Measurements from ENCODE around the gene TBC1D32. TPM values are rescaled to one million over a fixed set of nuclear protein-coding genes. Genes with fewer than 3 reads are reported as not detected.
A peak's percentile ranks its signal among the peaks of the same experiment; 100 is the strongest.

TBC1D32 gene
- total RNA-seq, 1 experiment from 2014 or later: 10.2 TPM

DNA sequence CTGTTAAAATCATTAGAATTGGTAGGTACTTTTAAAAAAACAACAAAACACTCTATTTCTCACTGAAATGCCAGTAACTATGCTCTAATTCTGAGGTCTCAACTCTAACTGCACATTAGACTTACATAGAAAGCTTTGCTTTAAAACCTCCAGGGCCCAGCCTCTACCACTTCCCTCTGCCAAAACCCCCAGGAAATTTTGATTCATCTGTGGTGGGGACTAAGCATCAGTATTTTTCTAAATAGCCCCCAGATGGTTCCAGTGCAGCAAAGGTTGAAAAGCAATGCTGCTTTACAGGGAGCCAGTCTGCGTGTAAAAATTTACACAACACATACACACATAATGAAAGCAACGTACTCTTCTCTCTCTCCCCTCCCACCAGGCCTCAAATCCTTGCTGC, 3.8 kb downstream of the TBC1D32 start:
- no peak overlapping the region for H3K27ac Mint-ChIP-seq (ENCODE audit: low read depth, unreplicated experiment)
- TF ChIP-seq, protein P1, sequence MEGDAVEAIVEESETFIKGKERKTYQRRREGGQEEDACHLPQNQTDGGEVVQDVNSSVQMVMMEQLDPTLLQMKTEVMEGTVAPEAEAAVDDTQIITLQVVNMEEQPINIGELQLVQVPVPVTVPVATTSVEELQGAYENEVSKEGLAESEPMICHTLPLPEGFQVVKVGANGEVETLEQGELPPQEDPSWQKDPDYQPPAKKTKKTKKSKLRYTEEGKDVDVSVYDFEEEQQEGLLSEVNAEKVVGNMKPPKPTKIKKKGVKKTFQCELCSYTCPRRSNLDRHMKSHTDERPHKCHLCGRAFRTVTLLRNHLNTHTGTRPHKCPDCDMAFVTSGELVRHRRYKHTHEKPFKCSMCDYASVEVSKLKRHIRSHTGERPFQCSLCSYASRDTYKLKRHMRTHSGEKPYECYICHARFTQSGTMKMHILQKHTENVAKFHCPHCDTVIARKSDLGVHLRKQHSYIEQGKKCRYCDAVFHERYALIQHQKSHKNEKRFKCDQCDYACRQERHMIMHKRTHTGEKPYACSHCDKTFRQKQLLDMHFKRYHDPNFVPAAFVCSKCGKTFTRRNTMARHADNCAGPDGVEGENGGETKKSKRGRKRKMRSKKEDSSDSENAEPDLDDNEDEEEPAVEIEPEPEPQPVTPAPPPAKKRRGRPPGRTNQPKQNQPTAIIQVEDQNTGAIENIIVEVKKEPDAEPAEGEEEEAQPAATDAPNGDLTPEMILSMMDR (IDR thresholded peaks at IDR 0.05; ENCODE audit: unreplicated experiment): no peak
- no peak overlapping the region for H3K4me3 Mint-ChIP-seq (ENCODE audit: unreplicated experiment)
- POLR2A ChIA-PET: no interaction called here
- no peak for DNase-seq (ENCODE audit: unreplicated experiment)
- BruUV-seq (replicated peaks): no TSS peak
- H3K9me3 Mint-ChIP-seq (ENCODE audit: unreplicated experiment): no peaks in the 10 kb centered on the region
- peaks cover 30% of the 10 kb centered on the region for H3K4me1 Mint-ChIP-seq (ENCODE audit: insufficient read depth, unreplicated experiment)
- H3K27me3 Mint-ChIP-seq (ENCODE audit: insufficient read depth, unreplicated experiment): no peaks in the 10 kb centered on the region
- CTCF ChIA-PET: interaction anchor here (0.6 to 1.8 kb wide), 3 partner anchors 10 to 1473 kb away, joined by 3 to 6 read pairs (median 6); no protein-coding TSS in a partner anchor
- no peaks in the 10 kb centered on the region for H3K36me3 Mint-ChIP-seq (ENCODE audit: insufficient read depth, unreplicated experiment)
- intact Hi-C loops (cut with micrococcal nuclease): no loop called here

DNA sequence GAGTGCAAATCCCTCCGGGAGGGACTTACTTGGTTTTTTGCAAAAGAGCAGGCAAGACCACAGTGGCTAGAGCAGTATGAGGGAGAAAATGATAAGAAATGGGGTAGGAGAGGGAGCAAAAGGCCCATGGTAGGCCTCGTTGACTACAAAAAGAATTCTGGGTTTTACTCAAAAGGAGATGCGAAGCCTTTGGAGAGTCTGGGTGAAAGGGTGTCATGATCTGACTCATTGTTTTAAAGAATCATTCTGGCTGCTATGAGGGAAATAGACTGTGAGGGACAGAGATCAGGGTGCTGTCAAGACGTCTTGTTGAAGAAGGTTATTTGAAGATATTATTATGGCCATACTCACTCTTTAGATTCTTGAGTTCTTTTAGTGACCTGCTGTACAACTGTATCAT, 13.0 kb downstream of the TBC1D32 start:
- intact Hi-C loops (cut with micrococcal nuclease): no loop called here
- H3K4me1 Mint-ChIP-seq (ENCODE audit: insufficient read depth, unreplicated experiment): no peaks in the 10 kb centered on the region
- H3K27me3 Mint-ChIP-seq (ENCODE audit: insufficient read depth, unreplicated experiment): no peaks in the 10 kb centered on the region
- TF ChIP-seq, protein P1 (IDR thresholded peaks at IDR 0.05; ENCODE audit: unreplicated experiment): no peak
- H3K36me3 Mint-ChIP-seq (ENCODE audit: insufficient read depth, unreplicated experiment): peaks cover 5% of the 10 kb centered on the region
- DNase-seq (ENCODE audit: unreplicated experiment): no peak
- no peak overlapping the region for H3K27ac Mint-ChIP-seq (ENCODE audit: low read depth, unreplicated experiment)
- CTCF ChIA-PET: interaction anchor here (0.7 to 2.2 kb wide), 2 partner anchors 8 to 39 kb away, joined by 3 to 6 read pairs; no protein-coding TSS in a partner anchor
- POLR2A ChIA-PET: interaction anchor here (0.9 to 1.0 kb wide), 2 partner anchors 7 to 10 kb away, joined by 4 read pairs; no protein-coding TSS in a partner anchor
- BruUV-seq (replicated peaks): no TSS peak
- H3K4me3 Mint-ChIP-seq (ENCODE audit: unreplicated experiment): no peak overlapping the region
- no peaks in the 10 kb centered on the region for H3K9me3 Mint-ChIP-seq (ENCODE audit: unreplicated experiment)

DNA sequence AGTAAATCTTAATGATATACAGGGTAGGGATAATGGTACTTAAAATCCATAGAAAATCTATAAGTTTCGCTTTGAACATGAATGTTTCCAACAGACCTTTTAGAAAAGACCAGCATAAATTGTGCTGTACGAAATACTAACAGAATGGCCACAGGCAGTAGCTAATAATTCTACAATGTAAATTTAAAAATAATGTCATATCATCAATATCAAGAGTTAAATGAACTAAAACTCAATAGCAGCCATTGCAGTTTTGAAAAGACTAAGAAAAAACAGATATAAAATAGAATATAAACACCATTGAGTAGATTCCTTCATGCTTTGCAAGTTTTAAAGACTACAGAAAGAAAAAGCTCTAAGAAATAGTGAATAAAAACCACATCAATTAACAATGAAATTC, 14.7 kb downstream of the TBC1D32 start:
- no peak for DNase-seq (ENCODE audit: unreplicated experiment)
- Mint-ChIP-seq H3K27ac (ENCODE audit: low read depth, unreplicated experiment) (no peak overlapping the region), H3K9me3 (ENCODE audit: unreplicated experiment) (no peaks in the 10 kb centered on the region), H3K4me3 (ENCODE audit: unreplicated experiment) (no peak overlapping the region), H3K4me1 (ENCODE audit: insufficient read depth, unreplicated experiment) (no peaks in the 10 kb centered on the region), H3K36me3 (ENCODE audit: insufficient read depth, unreplicated experiment) (peaks cover 5% of the 10 kb centered on the region), H3K27me3 (ENCODE audit: insufficient read depth, unreplicated experiment) (no peaks in the 10 kb centered on the region)
- intact Hi-C loops (cut with micrococcal nuclease): loop anchor here (1.0 kb wide), 1 partner anchor 81 kb away; no protein-coding TSS in a partner anchor
- ChIA-PET POLR2A (interaction anchor here (0.8 to 2.1 kb wide), 3 partner anchors 12 to 15 kb away, joined by 3 to 5 read pairs (median 3); partner anchors contain the start of gene TBC1D32), CTCF (interaction anchor here (0.6 to 2.2 kb wide), 15 partner anchors 8 to 1557 kb away, joined by 3 to 26 read pairs (median 4); no protein-coding TSS in a partner anchor)
- no TSS peak for BruUV-seq (replicated peaks)
- TF ChIP-seq, protein P1 (IDR thresholded peaks at IDR 0.05; ENCODE audit: unreplicated experiment): no peak

DNA sequence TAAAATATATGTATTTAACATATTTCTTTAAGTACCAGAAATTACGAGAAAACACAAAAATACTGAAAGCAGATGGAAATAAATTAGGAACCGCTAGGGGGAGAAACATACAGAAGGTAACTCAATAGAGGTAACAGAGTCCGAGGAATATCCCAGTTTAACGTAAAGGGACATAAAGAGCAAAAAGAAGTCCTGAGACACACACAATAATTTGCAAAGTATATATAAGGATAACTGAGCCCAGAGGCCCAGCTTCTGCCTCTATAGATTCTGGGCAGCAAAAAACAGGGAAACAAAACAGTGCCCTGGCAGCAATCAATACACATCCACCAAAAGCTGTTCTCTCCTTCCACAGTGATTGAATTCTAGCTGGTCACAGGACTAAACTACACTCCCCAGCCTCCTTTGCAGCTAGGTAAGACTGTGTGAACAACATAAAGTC, 15.1 kb downstream of the TBC1D32 start:
- ChIA-PET CTCF (interaction anchor here (0.6 to 2.2 kb wide), 13 partner anchors 8 to 836 kb away, joined by 3 to 26 read pairs (median 4); no protein-coding TSS in a partner anchor), POLR2A (interaction anchor here (2.1 kb wide), 1 partner anchor 13 kb away, joined by 5 read pairs; no protein-coding TSS in a partner anchor)
- H3K4me1 Mint-ChIP-seq (ENCODE audit: insufficient read depth, unreplicated experiment): no peaks in the 10 kb centered on the region
- DNase-seq (ENCODE audit: unreplicated experiment): peak; percentile 11
- peaks cover 5% of the 10 kb centered on the region for H3K36me3 Mint-ChIP-seq (ENCODE audit: insufficient read depth, unreplicated experiment)
- H3K4me3 Mint-ChIP-seq (ENCODE audit: unreplicated experiment): no peak overlapping the region
- no TSS peak for BruUV-seq (replicated peaks)
- no peaks in the 10 kb centered on the region for H3K27me3 Mint-ChIP-seq (ENCODE audit: insufficient read depth, unreplicated experiment)
- intact Hi-C loops (cut with micrococcal nuclease): loop anchor here (1.0 kb wide), 1 partner anchor 81 kb away; no protein-coding TSS in a partner anchor
- no peaks in the 10 kb centered on the region for H3K9me3 Mint-ChIP-seq (ENCODE audit: unreplicated experiment)
- TF ChIP-seq, protein P1 (IDR thresholded peaks at IDR 0.05; ENCODE audit: unreplicated experiment): peak; percentile 42
- H3K27ac Mint-ChIP-seq (ENCODE audit: low read depth, unreplicated experiment): no peak overlapping the region

Data from MCF 10A (cell line).